ENCODE measurements around the gene ABCA13. TPM values are rescaled to one million over a fixed set of nuclear protein-coding genes. Genes with fewer than 3 reads are reported as not detected.

Gene ABCA13
- total RNA-seq, 1 donor from 2014 or later = 0.69 TPM

DNA sequence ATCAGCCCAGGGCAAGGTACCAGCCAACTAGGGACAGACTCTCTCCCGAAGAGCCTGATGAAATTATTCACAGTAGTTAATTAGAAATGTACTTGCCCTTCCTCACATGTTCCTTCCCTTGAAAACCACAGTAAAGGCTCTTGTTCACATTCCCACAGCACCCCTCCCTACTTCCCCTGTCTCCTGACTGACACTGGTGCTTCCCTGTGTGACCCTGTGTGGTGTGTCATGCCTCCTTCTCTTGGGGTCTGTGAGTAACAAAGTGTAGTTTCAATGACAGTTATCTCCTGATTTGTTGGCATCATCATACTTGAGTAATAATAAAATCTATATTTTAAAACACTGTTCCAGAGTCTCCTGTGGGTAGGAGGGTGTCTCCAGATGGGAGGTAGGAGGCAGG lies 209.7 kb downstream of the ABCA13 start:
- no peak for DNase-seq (ENCODE audit: low read depth)
- H3K4me3 ChIP-seq (ENCODE audit: low read depth, low read length) = no peak overlapping the region
- TF ChIP-seq, protein P1, sequence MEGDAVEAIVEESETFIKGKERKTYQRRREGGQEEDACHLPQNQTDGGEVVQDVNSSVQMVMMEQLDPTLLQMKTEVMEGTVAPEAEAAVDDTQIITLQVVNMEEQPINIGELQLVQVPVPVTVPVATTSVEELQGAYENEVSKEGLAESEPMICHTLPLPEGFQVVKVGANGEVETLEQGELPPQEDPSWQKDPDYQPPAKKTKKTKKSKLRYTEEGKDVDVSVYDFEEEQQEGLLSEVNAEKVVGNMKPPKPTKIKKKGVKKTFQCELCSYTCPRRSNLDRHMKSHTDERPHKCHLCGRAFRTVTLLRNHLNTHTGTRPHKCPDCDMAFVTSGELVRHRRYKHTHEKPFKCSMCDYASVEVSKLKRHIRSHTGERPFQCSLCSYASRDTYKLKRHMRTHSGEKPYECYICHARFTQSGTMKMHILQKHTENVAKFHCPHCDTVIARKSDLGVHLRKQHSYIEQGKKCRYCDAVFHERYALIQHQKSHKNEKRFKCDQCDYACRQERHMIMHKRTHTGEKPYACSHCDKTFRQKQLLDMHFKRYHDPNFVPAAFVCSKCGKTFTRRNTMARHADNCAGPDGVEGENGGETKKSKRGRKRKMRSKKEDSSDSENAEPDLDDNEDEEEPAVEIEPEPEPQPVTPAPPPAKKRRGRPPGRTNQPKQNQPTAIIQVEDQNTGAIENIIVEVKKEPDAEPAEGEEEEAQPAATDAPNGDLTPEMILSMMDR (conservative IDR thresholded peaks at IDR 0.05; ENCODE audit: low read depth, low read length) = no peak

DNA sequence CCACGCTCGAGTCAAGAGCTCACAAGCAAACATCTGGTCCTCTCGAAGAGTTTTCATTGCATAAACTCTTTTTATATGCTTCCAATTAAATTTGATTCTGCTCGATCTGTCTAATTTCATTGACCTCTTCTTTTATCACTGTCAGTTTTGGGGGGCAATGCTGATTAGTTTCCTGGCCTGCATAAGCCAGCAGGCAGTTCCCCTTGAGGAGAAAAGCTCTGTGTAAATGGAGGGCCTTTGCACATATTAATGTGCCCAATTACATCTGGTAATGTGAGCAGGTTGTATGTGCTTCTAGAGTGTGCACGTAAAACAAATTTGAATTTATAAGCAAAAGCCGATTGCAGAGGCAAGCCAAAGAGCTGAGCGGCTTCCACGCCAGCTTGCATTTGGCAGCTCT lies 210.3 kb downstream of the ABCA13 start:
- H3K4me3 ChIP-seq (ENCODE audit: low read depth, low read length) = no peak overlapping the region
- TF ChIP-seq, protein P1 (conservative IDR thresholded peaks at IDR 0.05; ENCODE audit: low read depth, low read length) = no peak
- no peak for DNase-seq (ENCODE audit: low read depth)

DNA sequence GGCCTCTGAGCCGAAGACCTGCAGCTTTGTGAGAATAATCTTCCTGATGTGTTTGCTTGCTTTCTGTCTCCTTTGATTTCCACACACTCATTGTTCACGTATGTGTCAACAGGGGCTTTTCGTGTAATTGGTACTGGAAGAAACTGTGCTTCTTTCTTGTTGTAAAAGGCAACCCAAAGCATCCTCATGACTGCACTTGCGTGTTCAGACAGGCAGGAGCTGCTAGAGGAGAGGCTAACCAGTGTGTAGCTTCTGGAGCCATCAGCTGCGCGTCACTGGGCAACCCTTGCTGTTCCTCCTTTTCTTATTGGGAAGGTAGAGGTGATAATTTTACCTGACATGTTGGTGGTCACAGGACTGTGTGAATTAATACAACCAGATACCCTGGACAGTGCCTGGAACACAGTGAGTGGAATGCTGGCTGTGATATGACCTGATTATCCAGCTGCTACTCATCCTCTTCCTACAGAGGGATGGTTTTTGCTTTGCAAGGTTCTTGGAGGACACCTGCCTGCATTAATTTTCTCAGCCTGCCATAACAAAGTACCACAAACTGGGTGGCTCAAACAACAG lies 213.0 kb downstream of the ABCA13 start:
- DNase-seq (ENCODE audit: low read depth) = no peak
- H3K4me3 ChIP-seq (ENCODE audit: low read depth, low read length) = no peak overlapping the region
- TF ChIP-seq, protein P1 (conservative IDR thresholded peaks at IDR 0.05; ENCODE audit: low read depth, low read length) = no peak

DNA sequence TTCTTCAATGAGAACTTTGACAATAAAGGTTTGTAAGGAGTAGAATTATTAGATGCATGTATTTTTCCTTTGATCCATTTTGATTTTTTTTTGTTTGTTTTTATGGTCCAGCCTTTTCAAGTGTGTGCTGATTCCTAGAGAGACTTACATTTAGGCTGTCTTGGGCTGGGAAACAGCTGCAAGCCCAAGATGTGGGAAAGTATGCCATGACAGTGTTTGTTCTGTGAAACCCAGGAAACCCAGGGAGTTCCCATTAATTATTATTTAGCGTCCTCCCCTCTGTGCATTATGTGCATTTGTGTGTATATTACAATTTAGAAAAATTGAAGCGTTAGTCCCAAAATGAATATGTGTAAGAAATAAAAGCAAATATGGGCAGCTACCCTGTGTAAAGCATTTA lies 216.7 kb downstream of the ABCA13 start:
- no peak for DNase-seq (ENCODE audit: low read depth)
- TF ChIP-seq, protein P1 (conservative IDR thresholded peaks at IDR 0.05; ENCODE audit: low read depth, low read length) = no peak
- H3K4me3 ChIP-seq (ENCODE audit: low read depth, low read length) = no peak overlapping the region

DNA sequence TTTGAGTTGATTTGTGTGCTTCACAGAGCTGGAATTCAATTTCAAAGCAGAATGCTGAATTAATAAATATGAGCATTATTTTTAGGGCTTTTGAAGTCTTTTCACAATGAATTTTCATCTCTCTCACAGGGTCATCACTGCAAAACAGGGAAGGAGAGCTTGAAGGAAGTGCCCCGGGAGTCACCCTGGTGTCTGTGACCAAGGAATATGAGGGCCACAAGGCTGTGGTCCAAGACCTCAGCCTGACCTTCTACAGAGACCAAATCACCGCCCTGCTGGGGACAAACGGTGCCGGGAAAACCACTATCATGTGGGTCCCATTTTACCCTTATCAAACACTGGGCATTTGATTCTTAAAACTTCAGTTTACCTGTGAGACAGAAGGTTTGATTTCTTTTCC lies 217.7 kb downstream of the ABCA13 start:
- TF ChIP-seq, protein P1 (conservative IDR thresholded peaks at IDR 0.05; ENCODE audit: low read depth, low read length) = no peak
- DNase-seq (ENCODE audit: low read depth) = no peak
- no peak overlapping the region for H3K4me3 ChIP-seq (ENCODE audit: low read depth, low read length)

DNA sequence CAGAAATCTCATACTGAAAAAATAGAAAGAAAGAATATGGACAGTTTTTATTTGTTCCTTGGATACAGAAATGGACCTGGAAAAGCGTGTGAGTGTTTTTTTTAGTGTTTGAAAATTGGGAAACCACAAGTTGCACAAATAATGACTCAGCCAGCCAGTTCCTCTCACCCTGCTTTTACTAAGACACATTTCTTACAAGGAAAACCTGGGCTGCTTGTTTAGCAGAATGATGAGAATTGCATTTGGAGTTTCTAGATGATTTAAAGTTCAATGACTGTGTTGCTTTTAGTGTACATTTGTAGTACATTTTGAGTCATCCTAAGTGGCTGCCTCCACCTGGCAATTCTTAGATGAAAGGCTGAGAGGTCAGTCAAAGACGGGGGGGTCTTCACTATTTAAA lies 218.7 kb downstream of the ABCA13 start:
- peak; percentile 39 for DNase-seq (ENCODE audit: low read depth)
- TF ChIP-seq, protein P1 (conservative IDR thresholded peaks at IDR 0.05; ENCODE audit: low read depth, low read length) = no peak
- H3K4me3 ChIP-seq (ENCODE audit: low read depth, low read length) = no peak overlapping the region
